HG02852 (cell line): ENCODE measurements around the gene ODC1.
"Not testable (repeated sequence)": the region's sequence is repeated elsewhere in the genome, so short reads cannot be mapped to it uniquely, and the experiment has no call there.

Source experiments
- ATAC-seq: cut with Tn5 transposase; IDR thresholded peaks from one replicate; pipeline ENCODE4 v1.9.1; 2021; ENCODE audit warnings: mild to moderate bottlenecking, moderate library complexity; ENCODE audit not compliant: unreplicated experiment

ODC1 gene

GRCh38 chr2:10453905-10454298 is 5.8 kb upstream of the ODC1 start:
- no peak for ATAC-seq

DNA sequence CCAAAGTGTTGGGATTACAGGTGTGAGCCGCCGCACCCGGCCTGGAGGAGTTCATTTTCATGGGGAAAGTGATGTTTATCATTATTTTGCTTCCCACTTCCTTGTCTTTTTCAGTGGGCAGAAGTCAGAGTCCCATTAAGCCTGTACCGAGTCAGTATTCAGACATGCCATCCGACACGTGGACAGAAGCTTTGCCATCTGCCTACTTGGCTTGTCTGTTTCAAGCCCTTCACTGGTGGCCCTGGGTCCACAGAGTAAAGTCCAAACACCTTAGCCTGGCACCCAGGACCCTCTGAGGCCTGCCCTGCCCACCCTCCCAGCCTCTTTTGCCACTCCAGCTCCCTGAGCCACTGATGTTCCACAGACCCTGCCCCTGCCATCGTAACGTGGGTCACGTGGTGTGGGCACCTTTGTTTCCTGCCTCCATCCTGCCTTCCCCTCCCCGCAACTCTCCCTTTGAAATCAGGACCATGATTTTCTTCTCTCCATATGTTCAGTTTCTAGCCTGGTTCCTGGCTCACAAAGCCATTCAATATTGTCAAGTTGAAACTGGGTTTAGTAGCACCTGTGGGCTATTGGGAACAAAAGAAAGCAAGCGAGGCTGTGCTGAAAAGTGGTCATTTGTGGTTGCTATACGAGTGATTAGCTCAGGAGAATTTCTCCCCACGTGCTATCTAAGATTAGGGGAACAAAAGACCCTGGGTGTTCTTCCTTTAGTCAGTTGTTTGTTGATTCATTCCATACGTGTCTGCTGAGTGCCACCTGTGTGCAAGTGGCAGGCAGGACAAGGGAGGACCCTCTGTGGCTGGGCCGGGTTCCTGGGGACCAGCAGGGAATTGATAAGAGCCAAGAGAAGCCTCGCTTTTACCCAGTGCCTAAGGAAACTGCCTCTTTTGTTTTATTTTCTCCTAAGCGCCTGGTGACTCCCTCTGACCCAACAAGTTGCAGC is 5.1 kb upstream of the ODC1 start:
- ATAC-seq, result no peak

DNA sequence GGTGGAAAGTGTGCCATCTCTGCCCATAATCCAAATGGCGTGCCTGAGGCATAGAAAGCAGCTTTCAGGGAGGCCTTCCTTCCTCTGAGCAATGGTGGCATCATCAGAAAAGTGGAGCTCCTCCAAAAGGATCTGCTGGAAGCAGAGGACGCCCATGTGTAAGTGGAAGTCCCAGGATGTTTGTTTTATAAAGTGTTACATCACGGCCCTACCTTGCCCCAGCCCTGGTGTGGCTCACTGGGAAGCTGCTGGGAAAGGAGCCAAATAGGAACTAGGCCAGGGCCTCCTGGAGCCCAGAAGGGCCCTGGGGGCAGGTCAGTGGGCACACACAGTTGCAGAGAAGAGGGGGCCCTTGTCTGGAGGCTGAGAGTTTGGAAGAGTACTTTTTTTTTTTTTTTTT is 4.2 kb upstream of the ODC1 start:
- no peak for ATAC-seq

GRCh38 chr2:10451819-10452218 is 3.7 kb upstream of the ODC1 start:
- ATAC-seq, result no peak

GRCh38 chr2:10449838-10450691 is 1.9 kb upstream of the ODC1 start:
- ATAC-seq, result no peak

DNA sequence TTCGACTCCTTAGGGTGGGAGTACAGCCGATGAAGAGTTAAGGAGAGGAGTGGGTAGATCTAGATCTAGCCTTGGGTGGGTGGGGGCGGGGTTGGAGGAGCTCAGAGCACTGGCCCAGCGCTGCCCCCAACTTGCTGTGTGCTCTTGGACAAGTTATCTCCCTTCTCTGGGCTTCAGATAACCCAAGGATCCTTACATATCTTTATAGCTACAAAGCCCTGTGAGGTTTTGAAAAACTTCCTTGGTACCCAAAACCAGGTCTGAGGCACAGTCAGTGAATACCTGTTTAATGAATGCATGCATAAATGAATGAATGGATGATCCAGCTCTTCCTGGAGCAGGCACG is 1.3 kb upstream of the ODC1 start:
- no peak for ATAC-seq

DNA sequence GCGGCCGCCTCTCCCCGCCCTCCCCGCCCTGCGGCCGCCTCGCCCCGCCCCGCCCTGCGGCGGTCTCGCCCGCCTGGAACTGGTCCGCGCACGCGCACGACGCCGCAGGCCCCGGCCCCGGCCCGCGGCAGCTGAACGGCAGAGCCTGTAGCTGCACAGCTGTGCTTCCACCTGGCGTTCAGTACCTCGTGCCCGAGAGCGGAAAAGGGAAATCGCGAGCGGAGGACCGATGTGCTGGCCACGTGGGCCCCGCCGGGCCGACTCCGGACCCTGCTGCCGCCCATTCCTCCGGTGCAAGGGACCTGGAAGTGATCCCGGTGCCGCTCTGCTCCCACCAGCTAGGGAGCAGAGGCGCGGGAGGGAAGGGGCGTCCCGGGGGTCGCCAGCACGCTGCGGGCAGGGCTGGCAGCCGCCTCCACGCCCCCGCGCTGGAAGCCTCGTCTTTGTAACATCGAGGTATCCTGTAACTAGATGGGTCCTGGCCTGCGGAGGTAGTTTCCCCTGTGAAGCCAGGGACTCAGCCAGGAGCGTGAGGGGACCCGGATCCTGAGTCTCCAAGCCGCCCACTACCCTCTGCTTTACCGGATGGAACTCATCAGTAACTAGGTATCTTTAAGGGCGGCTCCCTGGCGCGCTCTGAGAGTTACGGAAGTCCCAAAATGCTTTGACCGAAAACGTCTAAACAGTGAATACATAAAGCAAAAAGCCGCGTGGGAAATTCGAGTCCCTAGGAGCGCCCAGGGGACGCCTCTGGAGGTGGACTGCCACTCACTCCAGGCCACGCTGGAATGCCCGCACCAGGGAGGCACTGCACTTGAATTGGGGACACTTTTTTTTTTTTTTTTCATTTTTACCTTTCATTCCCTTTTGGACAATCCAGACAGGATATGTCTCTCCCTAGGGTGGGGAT is 704 bp upstream of the ODC1 start:
- ATAC-seq, result peak; percentile 58

DNA sequence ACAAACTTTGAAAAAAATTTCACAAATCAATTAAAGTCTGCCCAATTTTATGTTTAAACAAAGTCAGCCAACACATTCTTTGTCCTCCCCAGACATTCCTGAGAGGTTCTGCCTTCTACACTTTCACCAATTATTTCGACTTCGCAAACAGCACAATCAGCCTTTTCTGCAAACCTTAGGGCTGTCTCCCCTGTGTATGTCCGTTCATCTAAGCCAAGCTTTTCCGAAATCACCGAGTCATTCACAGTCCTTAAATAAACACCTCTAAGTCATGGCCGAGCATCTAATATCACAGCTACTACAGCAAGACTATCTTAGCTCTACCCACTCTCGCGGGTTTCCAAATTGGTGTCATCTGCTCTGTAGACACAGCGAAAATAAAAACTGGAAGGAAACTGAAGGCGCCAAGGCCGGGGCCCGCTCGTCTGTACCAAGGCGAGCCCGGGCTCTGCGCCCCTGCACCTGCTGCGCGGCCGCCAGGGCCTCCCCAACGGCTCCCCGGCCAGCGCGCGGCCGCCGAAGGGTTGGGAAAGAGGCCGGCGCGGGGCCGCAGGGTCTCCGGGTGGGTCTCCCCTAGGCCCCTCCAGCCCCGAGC is 730 bp downstream of the ODC1 start:
- peak; percentile 25 for ATAC-seq

DNA sequence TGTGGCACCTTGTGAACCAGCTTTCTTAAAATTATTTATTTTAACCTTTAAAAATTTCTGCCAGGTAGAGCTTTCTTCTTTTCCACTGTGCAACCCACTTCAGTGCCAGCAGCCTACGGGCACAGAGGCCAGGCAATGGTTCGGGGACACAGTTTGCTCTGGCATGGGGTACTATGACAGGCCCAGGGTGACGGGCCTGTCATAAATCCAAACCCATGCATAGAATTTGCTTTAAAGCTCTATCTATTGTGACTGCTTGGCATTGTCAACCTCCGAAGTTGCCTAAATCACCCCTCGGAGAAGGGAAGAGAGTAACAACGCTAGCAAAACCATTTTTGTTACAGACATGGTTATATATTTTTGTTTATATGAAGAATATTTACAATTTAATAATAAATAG is 1.5 kb downstream of the ODC1 start:
- no peak for ATAC-seq

- ATAC-seq, result no peak
Observed at GRCh38 chr2:10444463-10444862, 3.7 kb downstream of the ODC1 start.

DNA sequence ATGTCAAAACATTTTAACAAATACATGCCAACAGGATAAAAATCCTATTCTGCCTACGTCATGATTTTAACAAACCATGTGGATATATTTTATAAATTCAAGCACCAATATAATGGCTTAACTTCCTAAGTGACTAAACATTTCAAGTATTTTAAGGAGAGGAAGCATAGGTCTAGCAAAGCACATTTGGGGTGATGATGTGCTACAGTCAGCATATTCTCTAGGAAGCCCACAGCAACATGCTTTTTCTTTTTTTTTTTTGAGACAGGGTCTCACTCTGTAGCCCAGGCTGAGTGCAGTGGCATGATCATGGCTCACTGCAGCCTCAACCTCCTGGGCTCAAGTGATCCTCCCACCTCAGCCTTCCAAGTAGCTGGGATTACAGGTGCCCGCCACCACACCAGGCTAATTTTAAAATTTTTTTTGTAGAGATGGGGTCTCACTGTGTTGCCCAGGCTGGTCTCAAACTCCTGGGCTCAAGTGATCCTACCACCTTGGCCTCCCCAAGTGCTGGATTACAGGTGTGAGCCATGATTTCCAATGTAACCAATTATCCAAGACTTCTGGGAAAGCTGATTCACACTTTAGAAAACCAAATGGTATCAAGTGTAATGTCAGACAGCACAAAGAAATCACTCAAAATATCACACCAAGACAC is 5.5 kb downstream of the ODC1 start:
- ATAC-seq, result not testable (repeated sequence)

DNA sequence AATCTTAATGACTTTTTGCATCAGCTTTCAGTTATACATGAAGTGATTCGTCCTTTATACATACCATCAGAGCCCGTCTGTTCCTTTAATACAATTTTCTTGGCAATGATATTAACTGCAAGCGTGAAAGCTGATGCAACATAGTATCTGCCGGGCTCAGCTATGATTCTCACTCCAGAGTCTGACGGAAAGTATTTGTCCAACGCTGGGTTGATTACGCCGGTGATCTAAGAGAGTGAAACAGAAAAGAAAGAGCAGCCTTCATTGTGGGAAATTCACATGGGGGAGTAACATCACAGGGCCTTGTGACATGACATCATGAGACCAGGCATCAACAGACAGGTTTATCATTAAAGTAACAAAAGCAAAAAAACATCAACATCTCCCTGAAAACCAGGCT is 6.2 kb downstream of the ODC1 start:
- ATAC-seq, result no peak

- no peak for ATAC-seq
Observed at GRCh38 chr2:10440736-10441135, 7.4 kb downstream of the ODC1 start.

DNA sequence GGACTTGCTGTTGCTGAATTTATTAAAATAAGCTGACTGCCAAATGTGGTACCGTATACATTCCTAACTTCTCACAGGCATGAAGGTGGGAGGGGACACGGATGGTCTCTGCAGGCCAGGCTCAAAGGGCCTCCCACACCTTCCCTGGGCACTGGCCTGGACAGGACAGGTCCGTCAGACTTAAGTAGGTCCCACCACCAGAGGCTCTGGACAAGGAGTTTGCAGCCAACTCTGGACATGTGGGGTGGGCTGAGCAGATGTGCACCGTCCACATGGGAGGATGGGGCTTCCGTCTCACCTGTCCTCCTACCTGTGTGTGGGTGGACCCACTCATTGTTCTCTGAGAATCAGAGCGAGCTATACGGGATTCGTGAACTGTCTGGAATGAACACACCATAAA is 8.2 kb downstream of the ODC1 start:
- no peak for ATAC-seq

DNA sequence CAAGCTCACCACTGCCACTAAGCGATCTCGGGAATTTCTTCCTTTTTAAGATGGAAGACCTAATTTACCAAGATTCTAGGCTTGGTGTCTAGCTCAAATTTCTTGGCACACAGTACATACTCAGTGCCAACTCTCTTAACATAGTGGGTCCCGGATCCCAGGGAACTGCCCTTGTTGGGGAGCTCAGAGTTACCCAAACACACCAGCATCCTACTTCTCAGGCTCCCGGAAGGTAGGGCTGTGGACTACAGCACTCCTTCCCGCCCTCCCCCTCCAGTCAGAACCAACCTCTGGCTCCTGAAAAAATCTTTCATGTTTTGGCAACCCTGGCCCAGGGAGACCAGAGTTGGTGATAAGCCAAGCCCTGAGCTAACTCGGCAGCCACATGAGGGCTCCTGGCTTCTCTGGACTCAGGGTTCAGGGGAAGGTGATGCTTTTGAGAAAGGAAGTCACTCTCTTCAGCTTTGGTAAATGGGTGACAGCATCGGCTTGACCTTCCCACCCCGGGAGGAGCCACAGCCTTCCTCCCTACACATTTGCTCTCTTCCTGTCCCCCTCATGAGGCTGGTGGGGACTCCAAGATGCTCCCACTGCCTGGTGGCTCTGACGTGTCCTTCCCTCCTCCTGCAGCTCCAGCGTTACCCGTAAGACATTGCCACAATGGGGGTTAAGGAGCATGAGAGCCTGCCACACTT is 8.8 kb downstream of the ODC1 start:
- ATAC-seq, result no peak

DNA sequence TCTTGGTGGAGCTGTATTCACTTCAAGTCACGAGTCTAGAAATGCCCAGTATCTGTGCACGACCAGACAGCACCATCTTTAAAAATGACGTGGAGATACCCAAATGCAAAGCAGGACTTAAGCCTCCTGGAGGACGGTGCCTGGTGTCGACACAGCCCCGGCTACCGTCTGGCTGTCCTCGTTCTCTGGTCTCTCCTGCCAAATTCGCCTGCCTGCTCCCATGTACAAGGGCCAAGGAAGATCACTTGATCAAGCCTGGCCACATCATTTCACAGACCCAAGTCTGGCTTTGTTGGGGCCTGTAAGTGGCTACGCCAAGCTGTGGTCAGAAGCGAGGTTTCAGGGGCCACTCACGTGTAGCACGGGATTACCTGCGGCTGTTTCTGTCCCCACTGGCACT is 9.4 kb downstream of the ODC1 start:
- ATAC-seq, result no peak

DNA sequence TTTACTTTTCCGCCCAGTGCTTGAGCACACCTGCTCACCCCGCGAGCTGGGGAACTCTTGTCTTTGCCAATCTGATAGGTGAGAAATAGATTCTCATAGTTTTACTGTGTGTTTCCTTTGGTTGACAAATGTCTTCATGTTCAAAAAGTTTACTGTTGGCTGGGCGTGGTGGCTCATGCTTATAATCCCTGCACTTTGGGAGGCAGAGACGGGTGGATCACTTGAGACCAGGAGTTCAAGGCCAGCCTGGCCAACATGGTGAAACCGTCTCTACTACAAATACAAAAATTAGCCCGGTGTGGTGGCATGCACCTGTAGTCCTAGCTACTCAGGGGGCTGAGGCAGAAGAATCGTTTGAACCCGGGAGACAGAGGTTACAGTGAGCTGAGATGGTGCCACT is 10.3 kb downstream of the ODC1 start:
- ATAC-seq, result no peak

DNA sequence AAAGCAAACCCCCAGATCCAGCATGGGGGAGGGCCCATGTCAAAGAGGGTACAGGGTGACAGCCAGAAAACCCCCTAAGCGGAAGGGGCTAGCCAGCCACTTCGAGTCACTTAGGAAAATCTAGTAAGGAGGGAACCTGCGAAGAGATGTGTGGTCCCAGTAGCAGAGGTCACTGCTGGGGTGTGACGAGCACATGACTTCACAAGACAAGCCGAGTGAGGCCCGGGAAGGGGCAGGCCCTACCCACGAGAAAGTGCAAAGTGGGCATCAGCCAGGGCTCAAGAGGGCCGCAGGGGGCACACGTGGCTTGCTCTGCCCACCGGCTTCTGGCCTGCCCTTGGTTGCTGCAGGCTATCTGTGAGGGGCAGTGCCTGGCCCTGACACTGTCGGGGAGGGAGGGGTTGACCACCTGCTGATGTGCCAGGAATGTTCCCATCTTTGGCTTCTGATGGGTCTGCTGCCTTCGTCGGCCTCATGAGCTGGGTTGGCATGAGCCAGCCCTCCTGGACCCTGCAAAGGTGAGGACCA is 11.5 kb downstream of the ODC1 start:
- no peak for ATAC-seq

DNA sequence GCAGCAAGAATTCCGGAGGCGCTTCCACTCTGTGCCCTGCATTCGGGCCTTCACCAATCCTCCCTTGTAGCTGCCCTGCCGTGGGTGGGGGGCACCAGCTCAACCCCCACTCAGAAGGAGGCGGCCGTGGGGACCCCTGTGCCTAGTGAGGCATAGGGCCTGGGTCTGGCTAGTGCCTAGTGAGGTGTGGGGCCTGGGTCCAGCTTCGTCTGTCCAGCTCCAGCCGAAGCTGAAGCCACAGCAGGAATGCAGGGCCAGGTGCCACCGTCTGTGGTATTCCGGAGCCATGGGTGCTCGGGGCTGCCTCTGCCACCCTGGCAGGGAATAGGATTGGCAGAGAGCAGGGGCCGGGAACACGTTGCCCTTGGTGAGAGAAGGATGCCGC is 12.3 kb downstream of the ODC1 start:
- ATAC-seq, result no peak
